ENCODE results near the gene GATB. TPM values are rescaled to one million over a fixed set of nuclear protein-coding genes. Genes with fewer than 3 reads are reported as not detected.

GATB gene
- total and polyA plus RNA-seq, 2 experiments from 2014 or later: 17.7 to 18.9 TPM

- TF ChIP-seq ZNF114 (CRISPR knock-in tag; IDR thresholded peaks at IDR 0.05) (no peak), CTCF (conservative IDR thresholded peaks at IDR 0.05; ENCODE audit: low read depth in 2 of 2) (no peak), EZH2 (IDR thresholded peaks at IDR 0.05; ENCODE audit: low read depth, unreplicated experiment) (no peak), STAT1 (IDR thresholded peaks at IDR 0.05; ENCODE audit: unreplicated experiment) (no peak), JUNB (IDR thresholded peaks at IDR 0.05; ENCODE audit: unreplicated experiment) (no peak)
- TF ChIP-seq, protein P1, sequence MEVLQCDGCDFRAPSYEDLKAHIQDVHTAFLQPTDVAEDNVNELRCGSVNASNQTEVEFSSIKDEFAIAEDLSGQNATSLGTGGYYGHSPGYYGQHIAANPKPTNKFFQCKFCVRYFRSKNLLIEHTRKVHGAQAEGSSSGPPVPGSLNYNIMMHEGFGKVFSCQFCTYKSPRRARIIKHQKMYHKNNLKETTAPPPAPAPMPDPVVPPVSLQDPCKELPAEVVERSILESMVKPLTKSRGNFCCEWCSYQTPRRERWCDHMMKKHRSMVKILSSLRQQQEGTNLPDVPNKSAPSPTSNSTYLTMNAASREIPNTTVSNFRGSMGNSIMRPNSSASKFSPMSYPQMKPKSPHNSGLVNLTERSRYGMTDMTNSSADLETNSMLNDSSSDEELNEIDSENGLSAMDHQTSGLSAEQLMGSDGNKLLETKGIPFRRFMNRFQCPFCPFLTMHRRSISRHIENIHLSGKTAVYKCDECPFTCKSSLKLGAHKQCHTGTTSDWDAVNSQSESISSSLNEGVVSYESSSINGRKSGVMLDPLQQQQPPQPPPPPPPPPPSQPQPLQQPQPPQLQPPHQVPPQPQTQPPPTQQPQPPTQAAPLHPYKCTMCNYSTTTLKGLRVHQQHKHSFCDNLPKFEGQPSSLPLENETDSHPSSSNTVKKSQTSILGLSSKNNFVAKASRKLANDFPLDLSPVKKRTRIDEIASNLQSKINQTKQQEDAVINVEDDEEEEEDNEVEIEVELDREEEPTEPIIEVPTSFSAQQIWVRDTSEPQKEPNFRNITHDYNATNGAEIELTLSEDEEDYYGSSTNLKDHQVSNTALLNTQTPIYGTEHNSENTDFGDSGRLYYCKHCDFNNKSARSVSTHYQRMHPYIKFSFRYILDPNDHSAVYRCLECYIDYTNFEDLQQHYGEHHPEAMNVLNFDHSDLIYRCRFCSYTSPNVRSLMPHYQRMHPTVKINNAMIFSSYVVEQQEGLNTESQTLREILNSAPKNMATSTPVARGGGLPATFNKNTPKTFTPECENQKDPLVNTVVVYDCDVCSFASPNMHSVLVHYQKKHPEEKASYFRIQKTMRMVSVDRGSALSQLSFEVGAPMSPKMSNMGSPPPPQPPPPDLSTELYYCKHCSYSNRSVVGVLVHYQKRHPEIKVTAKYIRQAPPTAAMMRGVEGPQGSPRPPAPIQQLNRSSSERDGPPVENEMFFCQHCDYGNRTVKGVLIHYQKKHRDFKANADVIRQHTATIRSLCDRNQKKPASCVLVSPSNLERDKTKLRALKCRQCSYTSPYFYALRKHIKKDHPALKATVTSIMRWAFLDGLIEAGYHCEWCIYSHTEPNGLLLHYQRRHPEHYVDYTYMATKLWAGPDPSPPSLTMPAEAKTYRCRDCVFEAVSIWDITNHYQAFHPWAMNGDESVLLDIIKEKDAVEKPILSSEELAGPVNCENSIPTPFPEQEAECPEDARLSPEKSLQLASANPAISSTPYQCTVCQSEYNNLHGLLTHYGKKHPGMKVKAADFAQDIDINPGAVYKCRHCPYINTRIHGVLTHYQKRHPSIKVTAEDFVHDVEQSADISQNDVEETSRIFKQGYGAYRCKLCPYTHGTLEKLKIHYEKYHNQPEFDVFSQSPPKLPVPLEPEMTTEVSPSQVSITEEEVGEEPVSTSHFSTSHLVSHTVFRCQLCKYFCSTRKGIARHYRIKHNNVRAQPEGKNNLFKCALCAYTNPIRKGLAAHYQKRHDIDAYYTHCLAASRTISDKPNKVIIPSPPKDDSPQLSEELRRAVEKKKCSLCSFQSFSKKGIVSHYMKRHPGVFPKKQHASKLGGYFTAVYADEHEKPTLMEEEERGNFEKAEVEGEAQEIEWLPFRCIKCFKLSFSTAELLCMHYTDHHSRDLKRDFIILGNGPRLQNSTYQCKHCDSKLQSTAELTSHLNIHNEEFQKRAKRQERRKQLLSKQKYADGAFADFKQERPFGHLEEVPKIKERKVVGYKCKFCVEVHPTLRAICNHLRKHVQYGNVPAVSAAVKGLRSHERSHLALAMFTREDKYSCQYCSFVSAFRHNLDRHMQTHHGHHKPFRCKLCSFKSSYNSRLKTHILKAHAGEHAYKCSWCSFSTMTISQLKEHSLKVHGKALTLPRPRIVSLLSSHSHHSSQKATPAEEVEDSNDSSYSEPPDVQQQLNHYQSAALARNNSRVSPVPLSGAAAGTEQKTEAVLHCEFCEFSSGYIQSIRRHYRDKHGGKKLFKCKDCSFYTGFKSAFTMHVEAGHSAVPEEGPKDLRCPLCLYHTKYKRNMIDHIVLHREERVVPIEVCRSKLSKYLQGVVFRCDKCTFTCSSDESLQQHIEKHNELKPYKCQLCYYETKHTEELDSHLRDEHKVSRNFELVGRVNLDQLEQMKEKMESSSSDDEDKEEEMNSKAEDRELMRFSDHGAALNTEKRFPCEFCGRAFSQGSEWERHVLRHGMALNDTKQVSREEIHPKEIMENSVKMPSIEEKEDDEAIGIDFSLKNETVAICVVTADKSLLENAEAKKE (CRISPR knock-in tag; IDR thresholded peaks at IDR 0.05): no peak
- H3K4me1 Mint-ChIP-seq: 0 out of 3 replicates have a peak, but pooled peaks cover 2% of the 10 kb centered on the region
- Histone ChIP-seq H3F3A (replicated peaks; ENCODE audit: low read depth) (no peaks in the 10 kb centered on the region), H3K27me3 (ENCODE audit: insufficient read depth) (no peaks in the 10 kb centered on the region), H4K20me1 (replicated peaks; ENCODE audit: insufficient read depth) (no peaks in the 10 kb centered on the region), H3K4me3 (no peak overlapping the region), H2AFZ (no peak overlapping the region), H3K27ac (ENCODE audit: low read depth) (no peak overlapping the region), H3K36me3 (ENCODE audit: insufficient read depth) (peaks cover 11% of the 10 kb centered on the region; the same call in 1 of the 2 replicates), H3K9me2 (ENCODE audit: insufficient read depth) (no peaks in the 10 kb centered on the region; the same call in 1 of the 2 replicates), H3K79me2 (replicated peaks; ENCODE audit: insufficient read depth) (no peaks in the 10 kb centered on the region), H3K4me2 (no peak overlapping the region), H3K4me1 (ENCODE audit: insufficient read depth) (no peaks in the 10 kb centered on the region)
- H3K36me3 Mint-ChIP-seq (ENCODE audit: low read depth): peaks cover 6% of the 10 kb centered on the region
- no peak overlapping the region for H3K4me3 Mint-ChIP-seq
- DNase-seq (ENCODE audit: low spot score) (no peak), ATAC-seq (no peak)
- H3K27ac Mint-ChIP-seq: no peak overlapping the region
- H3K9me3 Mint-ChIP-seq: no peaks in the 10 kb centered on the region
- H3K27me3 Mint-ChIP-seq (ENCODE audit: insufficient read depth, low read depth, poor library complexity): peaks cover 2% of the 10 kb centered on the region
Measured at GRCh38 chr4:151665785-151666127, 95.1 kb downstream of the GATB start.
